Muscle of leg (tissue), 11 donors: Measurements from ENCODE around the gene WDR35. TPM values are rescaled to one million over a fixed set of nuclear protein-coding genes. Genes with fewer than 3 reads are reported as not detected.
A peak's percentile ranks its signal among the peaks of the same experiment; 100 is the strongest.

ENCODE experiments used
- DNase-seq: peaks from one replicate; pipeline ENCODE4 v3.0.0; 2013
- H3K27ac ChIP-seq: one replicate; pipeline ENCODE4 v1.5.1; 2013; ENCODE audit warnings: mild to moderate bottlenecking, low read length, control low read depth
- H3K27me3 ChIP-seq: one replicate; pipeline ENCODE4 v1.6.1; 2013; ENCODE audit warnings: low read length; ENCODE audit not compliant: control insufficient read depth, insufficient read depth
- H3K36me3 ChIP-seq: one replicate; pipeline ENCODE4 v1.6.1; 2013; ENCODE audit warnings: low read length; ENCODE audit not compliant: control insufficient read depth, insufficient read depth
- H3K4me1 ChIP-seq: one replicate; pipeline ENCODE4 v1.6.1; 2013; ENCODE audit warnings: low read length; ENCODE audit not compliant: control insufficient read depth, insufficient read depth
- H3K4me3 ChIP-seq: one replicate; pipeline ENCODE4 v1.5.1; 2013; ENCODE audit warnings: low read length, control low read depth
- H3K9me3 ChIP-seq: replicated peaks from 2 replicates; pipeline ENCODE4 v1.6.1; 2013; ENCODE audit warnings: low read depth, low read length; ENCODE audit not compliant: control insufficient read depth
- WGBS: methylation state at CpG from one replicate; pipeline ENCODE4 v1.1.5; 2013; ENCODE audit warnings: missing lambda C conversion rate; ENCODE audit not compliant: insufficient coverage; 5-methylcytosine and 5-hydroxymethylcytosine counted together
- polyA plus RNA-seq, 8 donors: library from polyadenylated mRNA; unstranded; fragments of 120-200 nt; gene quantifications; one replicate each; pipeline versions ENCODE4 v1.2.1 to v1.2.3, GENCODE V29; 2013; ENCODE audit warnings: inconsistent platforms in 1 of 8, low replicate concordance in 1 of 8; ENCODE audit not compliant: insufficient read length in 8 of 8, insufficient read depth in 1 of 8
- total RNA-seq: library from RNA; stranded (reverse); fragments of 120-200 nt; gene quantifications from one replicate; pipeline ENCODE4 v1.2.4, GENCODE V29; 2013

WDR35 gene
- total and polyA plus RNA-seq, 9 donors = 5.5 to 11.3 (median 7.8) TPM

- Histone ChIP-seq H3K27me3 (no peaks in the 10 kb centered on the region), H3K4me3 (no peak overlapping the region), H3K27ac (no peak overlapping the region), H3K4me1 (no peaks in the 10 kb centered on the region), H3K36me3 (peaks cover 3% of the 10 kb centered on the region), H3K9me3 (no peaks in the 10 kb centered on the region)
- DNase-seq = no peak
- 100% methylated on average over 1 of the region's 6 CpGs for WGBS
Observed at GRCh38 chr2:19916385-19916950, 73.4 kb downstream of the WDR35 start.

GRCh38 chr2:19914266-19914975 is 75.5 kb downstream of the WDR35 start:
- Histone ChIP-seq H3K4me1 (no peaks in the 10 kb centered on the region), H3K36me3 (peaks cover 3% of the 10 kb centered on the region), H3K4me3 (no peak overlapping the region), H3K27me3 (no peaks in the 10 kb centered on the region), H3K9me3 (no peaks in the 10 kb centered on the region), H3K27ac (no peak overlapping the region)
- no CpG with 5 or more reads among the region's 1 CpG for WGBS
- DNase-seq = no peak

DNA sequence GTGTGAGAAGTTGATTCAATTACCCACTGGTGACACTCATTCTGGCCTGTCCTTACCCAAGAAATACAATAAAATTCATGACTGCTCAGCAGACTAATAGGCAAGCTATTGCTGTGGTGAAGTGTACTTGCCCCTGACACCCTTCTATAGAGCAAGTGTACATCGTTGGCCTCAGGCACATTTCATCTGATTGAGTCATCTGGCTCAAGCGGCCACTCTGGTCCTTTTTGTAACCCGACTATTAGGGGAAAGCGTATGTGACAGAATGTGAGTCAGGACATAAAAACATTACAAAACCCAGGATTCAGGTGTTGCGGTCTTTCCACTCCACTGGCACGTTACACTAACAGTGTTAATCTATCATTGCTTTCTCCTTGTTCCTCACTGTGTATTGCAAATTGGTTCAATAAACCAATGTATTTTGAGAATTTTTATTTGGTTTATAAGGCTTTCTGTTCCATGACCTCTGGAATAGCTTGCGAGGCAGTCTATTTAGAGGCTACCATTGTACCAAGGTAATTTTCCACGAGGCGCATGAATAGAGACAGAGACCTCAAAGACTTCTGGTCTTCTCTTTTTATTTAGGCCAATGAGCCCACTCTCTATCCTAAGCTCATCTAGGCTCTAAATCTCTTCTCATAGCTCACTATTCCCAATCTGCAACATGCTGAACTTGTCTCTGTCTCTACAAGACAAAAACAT is 77.9 kb downstream of the WDR35 start:
- Histone ChIP-seq H3K27me3 (no peaks in the 10 kb centered on the region), H3K27ac (no peak overlapping the region), H3K4me3 (no peak overlapping the region), H3K36me3 (peaks cover 3% of the 10 kb centered on the region), H3K4me1 (no peaks in the 10 kb centered on the region), H3K9me3 (no peaks in the 10 kb centered on the region)
- 94% methylated on average over 3 of the region's 9 CpGs for WGBS
- no peak for DNase-seq

DNA sequence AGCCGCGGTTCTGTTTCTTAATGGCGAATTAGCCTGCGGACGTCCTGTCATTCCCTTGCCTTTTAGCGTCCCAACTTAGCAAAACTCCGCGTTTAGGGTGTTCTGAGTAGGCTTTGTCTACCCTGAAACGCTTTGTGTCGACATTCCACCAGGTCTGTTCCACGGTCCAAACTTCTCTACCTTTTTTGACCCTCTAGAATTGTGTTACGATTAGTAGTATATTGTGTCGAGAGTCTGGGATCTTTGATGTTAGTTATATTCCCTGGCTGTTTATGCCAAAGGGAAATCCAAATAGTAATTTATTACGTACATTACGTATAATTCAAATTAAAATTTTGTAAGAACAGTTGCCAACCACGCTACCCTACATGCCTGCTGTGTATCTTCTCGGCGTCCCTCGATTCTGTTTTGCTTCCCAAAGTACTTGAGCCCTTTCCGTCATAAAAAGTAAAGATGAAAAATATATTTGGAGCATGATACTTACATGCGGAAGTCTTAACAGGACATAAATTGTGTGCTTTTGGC is 87.6 kb downstream of the WDR35 start:
- Histone ChIP-seq H3K4me3 (peak overlapping the region; percentile 90), H3K27me3 (no peaks in the 10 kb centered on the region), H3K9me3 (no peaks in the 10 kb centered on the region), H3K36me3 (no peaks in the 10 kb centered on the region), H3K27ac (peak overlapping the region; percentile 97), H3K4me1 (peaks cover 14% of the 10 kb centered on the region)
- DNase-seq = peak; percentile 56
- 0% methylated on average over 3 of the region's 21 CpGs for WGBS

DNA sequence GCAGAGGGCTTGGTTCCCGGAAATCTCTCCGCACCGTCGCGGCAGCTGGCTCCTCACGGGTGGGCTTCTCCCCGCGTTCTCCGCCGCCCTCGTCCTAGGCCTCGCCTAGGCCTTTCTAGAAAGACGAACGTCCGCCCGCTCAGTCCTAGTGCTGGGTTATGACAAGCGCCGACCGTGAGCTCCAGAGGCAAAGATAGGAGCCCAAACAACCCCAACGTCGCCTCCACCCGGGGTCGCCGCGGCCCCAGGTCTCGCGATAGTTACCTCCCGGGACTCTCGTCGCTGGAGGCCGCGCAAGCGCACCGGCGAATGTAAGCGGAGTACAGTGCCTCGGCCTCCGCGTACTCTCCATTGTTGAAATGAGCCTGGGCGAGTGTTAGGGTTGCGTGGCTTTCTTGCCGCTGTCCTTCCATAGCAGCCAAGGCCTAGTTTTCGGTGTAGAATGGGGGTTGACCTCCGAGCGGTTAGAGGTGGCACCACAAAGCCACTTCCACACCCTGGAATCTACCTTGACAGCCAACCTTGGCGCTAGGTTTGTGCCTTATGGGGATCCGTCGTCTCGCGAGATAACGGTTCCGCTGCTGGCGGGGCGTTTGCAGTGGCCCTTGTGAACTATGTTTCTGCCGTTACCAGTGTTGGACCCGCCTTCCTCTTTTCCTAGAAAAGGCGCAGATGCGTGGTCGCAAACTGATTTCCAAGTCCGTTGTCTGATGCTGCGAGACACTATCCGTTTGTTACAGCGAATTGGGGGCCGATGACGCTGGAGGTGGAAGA is 88.3 kb downstream of the WDR35 start, which contains the start of gene TTC32:
Gene TTC32 (minus strand): TSS at position 542 of the 774 bp plus-strand sequence. CDS start 129 bp downstream, at position 413.
- H3K9me3 ChIP-seq = no peaks in the 10 kb centered on the region
- peak within 1 kb of the TSS; percentile 97 for H3K27ac ChIP-seq
- peak; percentile 98 for DNase-seq
- H3K4me3 ChIP-seq = peak within 1 kb of the TSS; percentile 90
- no peaks in the 10 kb centered on the region for H3K36me3 ChIP-seq
- under 1% methylated on average over 59 of the region's 65 CpGs for WGBS
- no peaks in the 10 kb centered on the region for H3K27me3 ChIP-seq
- H3K4me1 ChIP-seq = peaks cover 14% of the 10 kb centered on the region

- H3K27ac ChIP-seq = peak overlapping the region; percentile 97
- peak overlapping the region; percentile 90 for H3K4me3 ChIP-seq
- DNase-seq = no peak
- H3K9me3 ChIP-seq = no peaks in the 10 kb centered on the region
- H3K27me3 ChIP-seq = no peaks in the 10 kb centered on the region
- no peaks in the 10 kb centered on the region for H3K36me3 ChIP-seq
- H3K4me1 ChIP-seq = peaks cover 14% of the 10 kb centered on the region
- WGBS = 0% methylated on average over 22 of the region's 26 CpGs
Observed at GRCh38 chr2:19900931-19901441, 88.9 kb downstream of the WDR35 start.

GRCh38 chr2:19899985-19900930 is 89.6 kb downstream of the WDR35 start:
- 13% methylated on average over 2 of the region's 11 CpGs for WGBS

GRCh38 chr2:19898592-19899329 is 91.1 kb downstream of the WDR35 start:
- Histone ChIP-seq H3K27ac (no peak overlapping the region), H3K9me3 (no peaks in the 10 kb centered on the region), H3K4me3 (no peak overlapping the region), H3K4me1 (peaks cover 14% of the 10 kb centered on the region), H3K27me3 (no peaks in the 10 kb centered on the region), H3K36me3 (peaks cover 3% of the 10 kb centered on the region)
- no CpG with 5 or more reads among the region's 7 CpGs for WGBS
- DNase-seq = no peak

More at GRCh38 chr2:19899985-19900930, 89.6 kb downstream of the WDR35 start:
- Histone ChIP-seq H3K27me3 (no peaks in the 10 kb centered on the region), H3K9me3 (no peaks in the 10 kb centered on the region), H3K27ac (peak overlapping the region; percentile 97), H3K4me1 (peaks cover 14% of the 10 kb centered on the region), H3K4me3 (peak overlapping the region; percentile 90), H3K36me3 (peaks cover 3% of the 10 kb centered on the region)
- peak; percentile 30 for DNase-seq
